ENCODE measurements around the gene UGP2. TPM values are rescaled to one million over a fixed set of nuclear protein-coding genes. Genes with fewer than 3 reads are reported as not detected.

The UGP2 gene
- total RNA-seq, 5 donors from 2014 or later (not counting 1 experiment from before 2014, with no cell fraction given): 67.4 to 103 (median 80.1) TPM

GRCh38 chr2:63872571-63873328 is 31.1 kb downstream of the UGP2 start:
- WGBS (ENCODE audit: insufficient coverage): no CpG with 5 or more reads among the region's 6 CpGs
- Mint-ChIP-seq H3K27me3 (no peaks in the 10 kb centered on the region), H3K27ac (no peak overlapping the region), H3K4me3 (no peak overlapping the region), H3K4me1 (peaks cover 57 to 59% (median 57%) of the 10 kb centered on the region in 3 donors), H3K9me3 (no peaks in the 10 kb centered on the region), H3K36me3 (peaks cover 53% of the 10 kb centered on the region)
- CTCF ChIA-PET: interaction anchor here (0.6 to 1.2 kb wide), 4 partner anchors 11 to 179 kb away, joined by 3 to 7 read pairs (median 5); no protein-coding TSS in a partner anchor
- DNase-seq: no peak
- Histone ChIP-seq H3K4me3 (ENCODE audit: control insufficient read depth in 1 of 2, extremely low read depth in 1 of 2, low read length in 1 of 2) (no peak overlapping the region), H3K9me3 (peaks cover 4% of the 10 kb centered on the region), H3K27ac (ENCODE audit: low read length) (no peak overlapping the region), H3K36me3 (ENCODE audit: control insufficient read depth in 2 of 2, extremely low read depth in 1 of 2, insufficient read depth in 1 of 2, low read length in 1 of 2) (peaks cover 21 to 31% of the 10 kb centered on the region in 2 donors), H3K4me1 (ENCODE audit: control insufficient read depth in 1 of 2, extremely low read depth in 1 of 2, insufficient read depth in 2 of 2, low read length in 2 of 2) (no peaks in the 10 kb centered on the region), H3K27me3 (replicated peaks in 1 of 2; ENCODE audit: control insufficient read depth in 2 of 2, extremely low read depth in 1 of 2, insufficient read depth in 2 of 2, low read length in 1 of 2) (no peaks in the 10 kb centered on the region)
- POLR2A ChIA-PET: interaction anchor here (0.6 to 0.7 kb wide), 2 partner anchors 162 to 1183 kb away, joined by 4 read pairs; no protein-coding TSS in a partner anchor
- no peak for ATAC-seq (replicated peaks in 1 of 4)

GRCh38 chr2:63874204-63875130 is 32.8 kb downstream of the UGP2 start:
- ChIA-PET POLR2A (interaction anchor here in 1 of 2 donors (0.6 kb wide), 1 partner anchor 10 kb away, joined by 3 read pairs; no protein-coding TSS in a partner anchor), CTCF (interaction anchor here (0.6 to 1.0 kb wide), 2 partner anchors 13 to 289 kb away, joined by 4 to 5 read pairs; no protein-coding TSS in a partner anchor)
- Histone ChIP-seq H3K27ac (ENCODE audit: low read length) (no peak overlapping the region), H3K36me3 (ENCODE audit: control insufficient read depth in 2 of 2, extremely low read depth in 1 of 2, insufficient read depth in 1 of 2, low read length in 1 of 2) (peaks cover 21 to 33% of the 10 kb centered on the region in 2 donors), H3K9me3 (peaks cover 4% of the 10 kb centered on the region), H3K4me1 (ENCODE audit: control insufficient read depth in 1 of 2, extremely low read depth in 1 of 2, insufficient read depth in 2 of 2, low read length in 2 of 2) (no peaks in the 10 kb centered on the region), H3K4me3 (ENCODE audit: control insufficient read depth in 1 of 2, extremely low read depth in 1 of 2, low read length in 1 of 2) (no peak overlapping the region), H3K27me3 (replicated peaks in 1 of 2; ENCODE audit: control insufficient read depth in 2 of 2, extremely low read depth in 1 of 2, insufficient read depth in 2 of 2, low read length in 1 of 2) (no peaks in the 10 kb centered on the region)
- Mint-ChIP-seq H3K36me3 (peaks cover 43% of the 10 kb centered on the region), H3K4me3 (no peak overlapping the region), H3K27ac (peak overlapping the region; percentile 14 to 38), H3K9me3 (no peaks in the 10 kb centered on the region), H3K4me1 (peaks cover 52 to 64% (median 53%) of the 10 kb centered on the region in 3 donors), H3K27me3 (no peaks in the 10 kb centered on the region)
- 100% methylated on average over 2 of the region's 5 CpGs for WGBS (ENCODE audit: insufficient coverage)
- ATAC-seq (replicated peaks in 1 of 4): no peak
- no peak for DNase-seq

GRCh38 chr2:63875131-63875527 is 33.4 kb downstream of the UGP2 start:
- no peak overlapping the region for H3K27ac ChIP-seq (ENCODE audit: low read length)
- peaks cover 21 to 33% of the 10 kb centered on the region in 2 donors for H3K36me3 ChIP-seq (ENCODE audit: control insufficient read depth in 2 of 2, extremely low read depth in 1 of 2, insufficient read depth in 1 of 2, low read length in 1 of 2)
- Mint-ChIP-seq H3K27ac (peak overlapping the region; percentile 12 to 23), H3K27me3 (no peaks in the 10 kb centered on the region), H3K9me3 (no peaks in the 10 kb centered on the region), H3K4me3 (no peak overlapping the region), H3K4me1 (peaks cover 52 to 63% (median 53%) of the 10 kb centered on the region in 3 donors), H3K36me3 (peaks cover 43% of the 10 kb centered on the region)
- H3K4me1 ChIP-seq (ENCODE audit: control insufficient read depth in 1 of 2, extremely low read depth in 1 of 2, insufficient read depth in 2 of 2, low read length in 2 of 2): no peaks in the 10 kb centered on the region
- no peak for DNase-seq
- POLR2A ChIA-PET: no interaction called here
- peaks cover 4% of the 10 kb centered on the region for H3K9me3 ChIP-seq
- CTCF ChIA-PET: interaction anchor here (1.0 to 1.5 kb wide), 2 partner anchors 11 to 13 kb away, joined by 3 to 5 read pairs; no protein-coding TSS in a partner anchor
- no peak overlapping the region for H3K4me3 ChIP-seq (ENCODE audit: control insufficient read depth in 1 of 2, extremely low read depth in 1 of 2, low read length in 1 of 2)
- ATAC-seq (replicated peaks in 1 of 4): no peak
- H3K27me3 ChIP-seq (replicated peaks in 1 of 2; ENCODE audit: control insufficient read depth in 2 of 2, extremely low read depth in 1 of 2, insufficient read depth in 2 of 2, low read length in 1 of 2): no peaks in the 10 kb centered on the region
- 100% methylated on average over 1 of the region's 1 CpG for WGBS (ENCODE audit: insufficient coverage)

GRCh38 chr2:63875559-63876245 is 34.0 kb downstream of the UGP2 start:
- H3K4me3 Mint-ChIP-seq: no peak overlapping the region
- Histone ChIP-seq H3K4me1 (ENCODE audit: control insufficient read depth in 1 of 2, extremely low read depth in 1 of 2, insufficient read depth in 2 of 2, low read length in 2 of 2) (no peaks in the 10 kb centered on the region), H3K4me3 (ENCODE audit: control insufficient read depth in 1 of 2, extremely low read depth in 1 of 2, low read length in 1 of 2) (no peak overlapping the region), H3K27ac (ENCODE audit: low read length) (no peak overlapping the region), H3K36me3 (ENCODE audit: control insufficient read depth in 2 of 2, extremely low read depth in 1 of 2, insufficient read depth in 1 of 2, low read length in 1 of 2) (peaks cover 21 to 33% of the 10 kb centered on the region in 2 donors), H3K9me3 (peaks cover 4% of the 10 kb centered on the region), H3K27me3 (replicated peaks in 1 of 2; ENCODE audit: control insufficient read depth in 2 of 2, extremely low read depth in 1 of 2, insufficient read depth in 2 of 2, low read length in 1 of 2) (no peaks in the 10 kb centered on the region)
- WGBS (ENCODE audit: insufficient coverage): 80% methylated on average over 1 of the region's 3 CpGs
- POLR2A ChIA-PET: no interaction called here
- H3K36me3 Mint-ChIP-seq: peaks cover 46% of the 10 kb centered on the region
- DNase-seq (no peak), ATAC-seq (replicated peaks in 1 of 4) (no peak)
- H3K4me1 Mint-ChIP-seq: peaks cover 56 to 67% (median 59%) of the 10 kb centered on the region in 3 donors
- H3K9me3 Mint-ChIP-seq: no peaks in the 10 kb centered on the region
- CTCF ChIA-PET: interaction anchor here (0.5 to 1.5 kb wide), 5 partner anchors 9 to 40 kb away, joined by 3 to 5 read pairs (median 5); no protein-coding TSS in a partner anchor
- H3K27me3 Mint-ChIP-seq: no peaks in the 10 kb centered on the region
- H3K27ac Mint-ChIP-seq: peak overlapping the region; percentile 1 to 23

GRCh38 chr2:63876311-63876710 is 34.6 kb downstream of the UGP2 start:
- H3K4me3 ChIP-seq (ENCODE audit: control insufficient read depth in 1 of 2, extremely low read depth in 1 of 2, low read length in 1 of 2): no peak overlapping the region
- WGBS (ENCODE audit: insufficient coverage): no CpG with 5 or more reads among the region's 5 CpGs
- POLR2A ChIA-PET: no interaction called here
- peaks cover 60 to 73% (median 63%) of the 10 kb centered on the region in 3 donors for H3K4me1 Mint-ChIP-seq
- no peaks in the 10 kb centered on the region for H3K27me3 ChIP-seq (replicated peaks in 1 of 2; ENCODE audit: control insufficient read depth in 2 of 2, extremely low read depth in 1 of 2, insufficient read depth in 2 of 2, low read length in 1 of 2)
- H3K27ac Mint-ChIP-seq: no peak overlapping the region
- peaks cover 48% of the 10 kb centered on the region for H3K36me3 Mint-ChIP-seq
- DNase-seq: no peak
- no peaks in the 10 kb centered on the region for H3K9me3 Mint-ChIP-seq
- peaks cover 4% of the 10 kb centered on the region for H3K9me3 ChIP-seq
- no peaks in the 10 kb centered on the region for H3K27me3 Mint-ChIP-seq
- CTCF ChIA-PET: interaction anchor here (0.6 to 1.5 kb wide), 4 partner anchors 9 to 15 kb away, joined by 3 to 5 read pairs (median 4); no protein-coding TSS in a partner anchor
- no peak overlapping the region for H3K4me3 Mint-ChIP-seq
- no peaks in the 10 kb centered on the region for H3K4me1 ChIP-seq (ENCODE audit: control insufficient read depth in 1 of 2, extremely low read depth in 1 of 2, insufficient read depth in 2 of 2, low read length in 2 of 2)
- ATAC-seq (replicated peaks in 1 of 4): no peak
- peaks cover 21 to 33% of the 10 kb centered on the region in 2 donors for H3K36me3 ChIP-seq (ENCODE audit: control insufficient read depth in 2 of 2, extremely low read depth in 1 of 2, insufficient read depth in 1 of 2, low read length in 1 of 2)
- no peak overlapping the region for H3K27ac ChIP-seq (ENCODE audit: low read length)
